GM12891 (cell line): ENCODE results near the gene WWC2.

Experiments used
- PAX5 ChIP-seq: IDR thresholded peaks from 2 replicates; pipeline ENCODE4 v1.6.1; 2011; ENCODE audit warnings: low read length, moderate library complexity, mild to moderate bottlenecking; ENCODE audit not compliant: insufficient read depth, severe bottlenecking
- POLR2A ChIP-seq: IDR thresholded peaks from 2 replicates; pipeline ENCODE4 v1.6.1; 2011; ENCODE audit warnings: low read depth, low read length, control low read depth
- POLR2AphosphoS5 ChIP-seq: IDR thresholded peaks from 2 replicates; pipeline ENCODE4 v1.6.1; 2011; ENCODE audit warnings: low read depth, low read length, control low read depth
- POU2F2 ChIP-seq: IDR thresholded peaks from 2 replicates; pipeline ENCODE4 v1.6.1; 2011; ENCODE audit warnings: low read depth, mild to moderate bottlenecking, control low read depth, low read length, moderate library complexity
- SPI1 ChIP-seq: IDR thresholded peaks from 2 replicates; pipeline ENCODE4 v1.6.1; 2011; ENCODE audit warnings: low read depth, low read length, control low read depth
- TAF1 ChIP-seq: IDR thresholded peaks from 2 replicates; pipeline ENCODE4 v1.6.1; 2011; ENCODE audit warnings: low read depth, low read length, control low read depth

DNA sequence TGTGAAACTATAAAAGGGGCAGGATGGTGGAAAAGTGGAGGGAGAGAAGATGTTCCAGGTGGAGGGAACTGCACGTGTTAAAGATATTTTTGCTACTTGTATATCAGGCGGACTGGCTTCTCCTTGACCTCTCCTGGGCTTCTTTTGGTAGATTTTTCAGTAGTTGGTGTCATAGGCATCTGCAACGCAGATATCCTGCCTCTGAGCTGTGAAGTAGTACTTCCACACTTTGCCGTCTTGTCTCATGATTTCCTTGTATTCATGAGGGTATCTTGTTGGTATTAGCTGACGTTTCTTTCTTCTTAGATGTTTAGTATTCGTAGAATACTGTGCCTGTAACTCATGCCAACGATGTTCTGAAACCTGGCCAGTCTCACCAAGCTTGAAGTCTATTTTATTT lies 81.0 kb downstream of the WWC2 start:
- TF ChIP-seq TAF1 (no peak), POLR2A (no peak), POLR2AphosphoS5 (no peak), SPI1 (no peak), POU2F2 (no peak), PAX5 (no peak)
